Measurements from ENCODE around the gene GNAS-AS1. TPM values are rescaled to one million over a fixed set of nuclear protein-coding genes. Genes with fewer than 3 reads are reported as not detected.

GNAS-AS1 gene
- total RNA-seq, 4 donors from 2014 or later = 0.55 to 1.1 TPM; not detected in 2

GRCh38 chr20:58852543-58853271 is 2.0 kb upstream of the GNAS-AS1 start, which contains the start of gene GNAS:
Gene GNAS (plus strand): TSS chr20:58852716.
- intact Hi-C loops (cut with DNase I; ENCODE audit: low total_unique reads) = no loop called here
- no peaks in the 10 kb centered on the region for H3K9me3 ChIP-seq
- H3K27me3 ChIP-seq = peaks cover 84% of the 10 kb centered on the region
- no peak within 1 kb of the TSS for H3K27ac ChIP-seq
- H3K36me3 ChIP-seq = no peaks in the 10 kb centered on the region
- peaks cover 0 to 30% (median 9%) of the 10 kb centered on the region in 4 donors for H3K4me1 ChIP-seq
- peak; percentile 49 to 64 (median 59) for TF ChIP-seq CTCF (IDR thresholded peaks at IDR 0.05)
- TF ChIP-seq EP300 (IDR thresholded peaks at IDR 0.05; ENCODE audit: low read depth) = no peak
- TF ChIP-seq POLR2A (IDR thresholded peaks at IDR 0.05) = no peak
- no peak for TF ChIP-seq POLR2AphosphoS5 (IDR thresholded peaks at IDR 0.05)
- in situ Hi-C loops (cut with MboI; ENCODE audit: low pct_ligation_motif_present in 1 of 4, low pct_unique_long_range_greater_than_20kb in 1 of 4, low sequenced_read_pairs in 3 of 4) = loop anchor here (25.0 kb wide), 6 partner anchors 90 to 615 kb away; partner anchors contain the start of genes ANKRD60 (in 1 of the 4) and STX16 (in 1 of the 4)
- H3K4me3 ChIP-seq = peak within 1 kb of the TSS in 3 of 4 donors; percentile 22 to 41 (median 38)
- peak; percentile 62 for DNase-seq
- 49% methylated on average over 35 of the region's 35 CpGs; no CpG with 5 or more reads in 1 of the 2 donors for WGBS, 2 donors (ENCODE audit: low coverage in 1 of 2)

- intact Hi-C loops (cut with DNase I; ENCODE audit: low total_unique reads) (no loop called here), in situ Hi-C loops (cut with MboI; ENCODE audit: low pct_ligation_motif_present in 1 of 4, low pct_unique_long_range_greater_than_20kb in 1 of 4, low sequenced_read_pairs in 3 of 4) (loop anchor here (25.0 kb wide), 6 partner anchors 90 to 615 kb away; partner anchors contain the start of genes ANKRD60 (in 1 of the 4) and STX16 (in 1 of the 4))
- 47% methylated on average over 22 of the region's 23 CpGs; no CpG with 5 or more reads in 1 of the 2 donors for WGBS, 2 donors (ENCODE audit: low coverage in 1 of 2)
- peaks cover 0 to 30% (median 9%) of the 10 kb centered on the region in 4 donors for H3K4me1 ChIP-seq
- H3K4me3 ChIP-seq = peak overlapping the region in 3 of 4 donors; percentile 17 to 41 (median 38)
- H3K36me3 ChIP-seq = no peaks in the 10 kb centered on the region
- H3K27me3 ChIP-seq = peaks cover 77% of the 10 kb centered on the region
- TF ChIP-seq EP300 (IDR thresholded peaks at IDR 0.05; ENCODE audit: low read depth) = no peak
- no peak for TF ChIP-seq CTCF (IDR thresholded peaks at IDR 0.05)
- no peak for TF ChIP-seq POLR2A (IDR thresholded peaks at IDR 0.05)
- TF ChIP-seq POLR2AphosphoS5 (IDR thresholded peaks at IDR 0.05) = no peak
- no peak overlapping the region for H3K27ac ChIP-seq
- DNase-seq = no peak
- H3K9me3 ChIP-seq = no peaks in the 10 kb centered on the region
Observed at GRCh38 chr20:58851969-58852458, 1.3 kb upstream of the GNAS-AS1 start.

- no peak for TF ChIP-seq POLR2AphosphoS5 (IDR thresholded peaks at IDR 0.05)
- no peak for TF ChIP-seq POLR2A (IDR thresholded peaks at IDR 0.05)
- no peak for TF ChIP-seq EP300 (IDR thresholded peaks at IDR 0.05; ENCODE audit: low read depth)
- TF ChIP-seq CTCF (IDR thresholded peaks at IDR 0.05) = no peak
- DNase-seq = no peak
- Histone ChIP-seq H3K36me3 (no peaks in the 10 kb centered on the region), H3K27me3 (peaks cover 73% of the 10 kb centered on the region), H3K4me3 (peak overlapping the region in 3 of 4 donors; percentile 22 to 41 (median 38)), H3K4me1 (peaks cover 0 to 30% (median 9%) of the 10 kb centered on the region in 4 donors), H3K9me3 (no peaks in the 10 kb centered on the region), H3K27ac (no peak overlapping the region)
- 40 to 65% methylated on average over 2 to 40 of the region's 41 CpGs for WGBS, 2 donors (ENCODE audit: low coverage in 1 of 2)
- intact Hi-C loops (cut with DNase I; ENCODE audit: low total_unique reads) (no loop called here), in situ Hi-C loops (cut with MboI; ENCODE audit: low pct_ligation_motif_present in 1 of 4, low pct_unique_long_range_greater_than_20kb in 1 of 4, low sequenced_read_pairs in 3 of 4) (loop anchor here (25.0 kb wide), 6 partner anchors 89 to 614 kb away; partner anchors contain the start of genes ANKRD60 (in 1 of the 4) and STX16 (in 1 of the 4))
Observed at GRCh38 chr20:58851221-58851968, 693 bp upstream of the GNAS-AS1 start.

All from transverse colon (tissue), 4 donors.